Glomerular visceral epithelial cell (primary cell): ENCODE results near the gene ZNF341.

Experiments used
- DNase-seq: peaks from one replicate; pipeline ENCODE4 v3.0.0-alpha.2; 2016; ENCODE audit errors: extremely low spot score

ZNF341 gene

DNA sequence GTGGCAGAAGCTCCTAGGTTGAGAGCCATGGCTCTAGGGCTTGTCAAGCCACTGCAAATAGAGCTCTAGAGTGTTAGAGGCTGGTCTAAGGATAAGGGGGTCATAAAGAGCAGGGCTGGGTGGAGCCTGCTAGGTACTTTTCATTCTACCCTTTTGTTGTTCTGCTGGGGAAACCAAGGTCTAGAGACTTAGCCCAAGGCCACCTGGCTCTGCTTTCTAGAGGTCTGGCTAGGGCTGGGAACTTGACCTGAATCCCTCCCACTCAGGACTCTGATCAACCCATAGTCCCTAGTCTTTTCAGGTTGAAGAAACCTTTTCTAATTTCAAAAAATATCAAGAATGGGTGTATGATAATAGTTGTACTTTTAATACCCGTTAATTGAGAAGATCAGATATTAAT, 93.1 kb downstream of the ZNF341 start:
- DNase-seq, result no peak

- DNase-seq, result no peak
Observed at GRCh38 chr20:33825340-33826269, 93.8 kb downstream of the ZNF341 start.

DNA sequence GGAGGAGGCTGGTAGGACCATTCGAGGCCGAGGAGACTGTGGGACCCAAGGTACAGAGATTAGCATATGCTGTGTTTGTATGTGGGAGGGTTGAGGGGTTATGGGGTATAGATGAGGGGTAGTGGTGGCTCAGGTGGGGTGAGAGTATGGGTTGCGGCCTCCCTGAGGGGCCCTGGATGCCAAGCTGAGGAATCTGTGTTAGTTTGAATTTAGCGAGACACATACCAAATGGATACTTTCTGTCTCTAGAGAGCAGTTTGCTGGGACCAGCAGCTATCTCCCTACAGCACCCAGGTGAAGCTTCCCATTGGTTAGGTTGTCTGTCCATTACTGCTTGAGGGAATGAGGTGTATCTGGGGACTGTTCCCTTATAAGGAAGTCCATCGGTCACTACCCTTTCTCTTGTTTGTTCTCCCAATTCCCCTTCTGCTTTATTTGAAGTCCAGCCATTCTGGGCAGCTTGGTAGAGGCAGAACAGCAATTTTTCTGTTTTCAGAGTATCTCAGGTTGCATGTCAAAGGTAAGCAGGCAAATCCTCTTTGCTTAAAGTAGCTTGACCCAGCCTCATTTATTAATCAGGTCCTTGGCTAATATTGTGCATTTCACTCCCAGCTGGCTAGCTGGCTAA, 94.6 kb downstream of the ZNF341 start:
- DNase-seq, result no peak

GRCh38 chr20:33827109-33827508, 95.3 kb downstream of the ZNF341 start:
- DNase-seq, result no peak

GRCh38 chr20:33827634-33828325, 96.0 kb downstream of the ZNF341 start:
- DNase-seq, result no peak

- DNase-seq, result no peak
Observed at GRCh38 chr20:33828326-33828844, 96.6 kb downstream of the ZNF341 start.

DNA sequence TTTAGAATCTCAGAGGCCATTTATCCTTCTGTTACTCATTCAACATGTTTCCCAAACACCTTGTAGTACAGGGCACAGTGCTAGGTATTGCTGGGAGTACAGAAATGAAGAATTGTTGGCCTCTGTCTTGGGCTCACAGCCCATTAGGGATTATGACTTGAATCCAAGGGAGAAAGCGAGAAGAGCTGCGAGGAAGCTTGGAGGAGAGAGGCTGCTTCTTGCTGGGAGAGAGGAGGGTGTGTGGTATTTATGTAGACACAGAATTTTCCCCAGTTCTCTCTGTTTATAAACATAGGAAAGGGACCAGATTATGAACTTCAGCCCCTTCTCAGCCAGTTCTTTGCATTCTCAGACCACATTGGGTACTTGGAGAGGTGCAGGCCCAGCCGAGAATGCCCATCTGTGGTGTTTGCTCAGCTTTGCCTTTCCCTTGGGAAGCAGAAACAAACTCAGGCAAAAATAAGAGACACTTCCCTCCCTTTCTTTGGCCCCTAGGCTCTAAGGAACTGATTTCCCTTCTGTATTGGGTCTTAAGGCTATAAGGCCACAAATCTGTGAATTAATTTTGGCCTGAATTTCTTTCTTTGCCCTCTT, 97.3 kb downstream of the ZNF341 start:
- no peak for DNase-seq

DNA sequence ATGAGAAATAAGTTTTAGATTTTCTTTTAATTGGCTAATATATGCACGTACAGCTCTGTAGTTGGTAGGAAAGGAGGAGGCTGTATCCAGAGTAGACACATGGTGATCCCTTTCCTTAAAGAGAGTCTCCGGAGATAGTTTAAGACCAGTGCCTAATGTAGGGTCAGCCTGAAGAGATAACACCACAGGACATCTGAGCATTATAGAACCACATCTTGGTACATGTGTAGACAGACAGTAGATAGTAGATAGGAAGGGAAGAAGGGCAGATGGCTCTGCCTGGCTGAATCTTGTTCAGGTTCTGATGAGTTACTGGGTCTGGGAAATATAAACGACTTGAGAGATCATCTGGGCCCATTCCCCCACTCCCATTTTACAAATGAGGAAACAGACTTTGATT, 97.8 kb downstream of the ZNF341 start:
- DNase-seq, result no peak

DNA sequence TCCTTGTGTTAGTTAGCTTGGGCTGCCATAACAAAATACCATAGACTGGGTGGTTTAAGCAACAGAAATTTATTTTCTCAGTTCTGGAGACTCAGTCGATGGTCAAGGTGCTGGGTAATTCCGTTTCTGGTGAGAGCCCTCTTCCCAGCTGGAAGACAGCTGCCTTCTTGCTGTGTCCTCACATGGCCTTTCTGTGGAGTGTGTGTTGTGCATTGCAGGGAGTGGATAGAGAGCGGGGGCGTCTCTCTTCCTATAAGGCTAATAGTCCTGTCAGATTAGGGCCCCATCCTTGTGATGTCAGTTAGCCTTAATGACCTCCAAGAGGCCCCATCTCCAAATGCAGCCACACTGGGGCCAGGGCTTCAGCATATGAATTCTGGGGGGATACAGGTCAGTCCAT, 98.6 kb downstream of the ZNF341 start:
- no peak for DNase-seq

DNA sequence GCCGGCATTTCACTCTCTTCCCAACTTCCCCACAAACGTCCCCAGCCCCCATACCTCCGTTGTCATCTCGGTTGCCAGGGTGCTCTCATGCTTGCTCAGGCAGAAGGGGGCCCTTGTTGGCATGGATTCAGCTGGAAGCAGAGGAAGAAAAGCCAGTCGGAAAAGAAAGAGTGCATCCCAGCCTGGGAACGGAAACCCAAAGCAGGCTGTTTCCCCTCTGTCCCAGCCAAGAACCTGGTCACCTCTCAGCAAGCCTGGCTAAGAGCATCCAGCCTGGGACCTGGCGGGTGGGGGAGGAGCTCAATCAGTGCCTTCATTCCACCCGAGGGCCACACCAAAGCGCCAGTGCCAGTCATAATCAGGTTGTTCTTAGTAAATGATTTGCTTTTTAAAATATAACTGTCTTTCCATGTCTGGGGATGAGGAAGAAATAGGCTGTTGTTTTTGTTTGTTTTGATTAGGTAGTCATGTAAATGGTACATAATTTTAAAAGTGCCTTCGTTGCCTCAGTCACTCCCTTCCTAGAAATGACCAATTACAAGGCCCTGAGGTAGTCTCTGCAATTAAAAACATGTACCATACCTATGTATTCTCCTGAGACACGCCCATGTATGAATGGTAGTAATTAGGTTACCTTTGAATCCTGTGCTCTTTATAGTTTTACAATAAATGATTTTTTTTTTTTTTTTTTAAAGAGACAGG, 100.5 kb downstream of the ZNF341 start:
- DNase-seq, result peak; percentile 64

DNA sequence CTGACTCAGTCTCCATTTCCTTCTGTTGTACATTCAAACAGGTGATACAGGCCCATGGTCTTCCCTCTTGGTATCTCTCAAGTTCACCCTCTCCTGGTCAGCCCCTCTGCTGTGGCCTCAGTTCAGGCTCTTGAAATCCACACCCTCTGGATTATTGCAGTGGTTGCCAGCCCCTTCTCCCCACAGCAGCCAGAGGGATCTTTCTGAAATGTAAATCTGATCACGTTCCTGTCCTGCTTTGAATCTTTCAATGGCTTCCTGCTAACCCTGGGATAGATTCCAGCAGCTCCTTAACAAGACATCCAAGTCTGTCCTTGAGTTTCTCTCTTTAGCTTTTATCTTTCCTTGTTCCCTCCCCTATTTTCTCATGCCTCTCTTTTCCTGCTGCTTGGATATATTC, 101.5 kb downstream of the ZNF341 start:
- DNase-seq, result no peak

- no peak for DNase-seq
Observed at GRCh38 chr20:33835615-33836172, 103.9 kb downstream of the ZNF341 start.

DNA sequence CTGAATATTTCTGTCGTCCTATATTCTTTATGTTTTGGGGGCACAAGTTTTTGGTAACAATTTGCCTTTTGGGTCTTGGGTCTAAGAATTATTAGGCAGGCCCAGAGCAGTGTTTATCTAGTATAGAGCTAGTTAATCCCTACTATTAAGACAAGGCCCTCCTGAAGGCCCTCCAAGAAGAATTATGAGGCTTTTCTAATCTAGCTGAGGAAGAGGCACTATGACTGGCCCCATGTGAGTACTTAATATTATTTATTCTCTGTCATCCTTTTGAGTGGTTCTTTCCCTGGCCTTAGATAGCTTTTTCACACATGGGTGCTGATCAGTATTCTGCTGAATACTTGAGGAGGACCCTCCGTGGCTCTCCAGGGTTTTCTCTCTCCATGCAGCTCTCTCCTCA, 104.5 kb downstream of the ZNF341 start:
- DNase-seq, result no peak

GRCh38 chr20:33837096-33837830, 105.5 kb downstream of the ZNF341 start:
- DNase-seq, result no peak

- DNase-seq, result no peak
Observed at GRCh38 chr20:33838035-33838864, 106.5 kb downstream of the ZNF341 start.

DNA sequence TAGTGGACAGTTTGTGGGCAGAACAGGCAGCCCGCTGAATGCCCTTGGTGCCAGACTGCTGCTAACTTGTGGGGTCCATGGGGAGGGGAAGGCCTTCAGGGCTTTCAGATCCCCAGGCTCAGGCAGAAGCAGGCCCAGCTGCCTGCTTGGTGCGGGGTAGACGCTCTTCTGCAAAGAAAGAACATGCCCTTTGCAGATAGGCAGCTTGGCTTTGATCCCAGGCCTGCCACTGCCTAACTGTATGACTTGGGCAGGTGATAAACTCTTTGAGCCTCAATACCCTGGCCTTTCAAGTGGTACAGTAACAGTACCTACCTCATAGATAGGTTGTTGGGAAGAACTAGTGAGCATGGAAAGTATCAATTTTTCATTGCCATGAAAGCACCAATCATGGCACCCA, 107.8 kb downstream of the ZNF341 start:
- no peak for DNase-seq

DNA sequence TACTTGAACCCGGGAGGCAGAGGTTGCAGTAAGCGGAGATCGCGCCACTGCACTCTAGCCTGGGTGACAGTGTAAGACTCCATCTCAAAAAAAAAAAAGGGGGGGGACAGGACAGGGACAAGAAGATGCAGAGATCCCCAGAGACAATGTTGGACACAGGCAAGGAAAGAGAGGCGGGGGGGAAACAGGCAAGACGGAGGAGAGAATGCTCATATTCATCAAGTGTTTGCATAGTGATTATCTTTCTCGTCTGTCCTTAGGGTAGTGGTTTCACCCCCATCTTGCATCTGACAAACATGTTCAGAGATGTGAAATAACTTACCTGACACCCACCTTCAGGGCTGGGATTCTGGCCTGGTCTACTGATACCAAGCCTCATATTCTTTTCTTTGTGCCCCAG, 108.4 kb downstream of the ZNF341 start:
- no peak for DNase-seq

GRCh38 chr20:33840759-33841435, 109.1 kb downstream of the ZNF341 start:
- DNase-seq, result no peak

DNA sequence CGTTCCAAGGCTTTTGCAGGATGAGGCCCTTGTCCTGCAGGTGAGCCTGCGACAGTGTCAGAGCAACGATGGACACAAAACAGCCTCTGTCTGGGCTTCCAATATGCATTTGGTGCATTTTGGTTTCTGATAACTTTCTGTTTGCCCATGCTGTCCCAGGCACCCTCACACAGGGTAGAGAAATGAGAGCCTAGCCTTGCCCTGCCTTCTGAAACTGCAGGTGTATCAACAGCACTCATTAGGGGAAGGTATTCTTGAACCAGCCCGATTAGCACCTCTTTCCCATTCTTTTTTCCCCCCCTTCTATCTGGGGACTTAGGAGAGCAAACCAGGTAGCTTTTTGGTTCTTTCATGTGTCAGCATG, 109.6 kb downstream of the ZNF341 start:
- no peak for DNase-seq
